GM12891 (cell line): ENCODE measurements around the gene S100A16.

Experiments
- POLR2A ChIP-seq: IDR thresholded peaks from 2 replicates; pipeline ENCODE4 v1.6.1; 2011; ENCODE audit warnings: low read depth, low read length, control low read depth
- POLR2AphosphoS5 ChIP-seq: IDR thresholded peaks from 2 replicates; pipeline ENCODE4 v1.6.1; 2011; ENCODE audit warnings: low read depth, low read length, control low read depth

DNA sequence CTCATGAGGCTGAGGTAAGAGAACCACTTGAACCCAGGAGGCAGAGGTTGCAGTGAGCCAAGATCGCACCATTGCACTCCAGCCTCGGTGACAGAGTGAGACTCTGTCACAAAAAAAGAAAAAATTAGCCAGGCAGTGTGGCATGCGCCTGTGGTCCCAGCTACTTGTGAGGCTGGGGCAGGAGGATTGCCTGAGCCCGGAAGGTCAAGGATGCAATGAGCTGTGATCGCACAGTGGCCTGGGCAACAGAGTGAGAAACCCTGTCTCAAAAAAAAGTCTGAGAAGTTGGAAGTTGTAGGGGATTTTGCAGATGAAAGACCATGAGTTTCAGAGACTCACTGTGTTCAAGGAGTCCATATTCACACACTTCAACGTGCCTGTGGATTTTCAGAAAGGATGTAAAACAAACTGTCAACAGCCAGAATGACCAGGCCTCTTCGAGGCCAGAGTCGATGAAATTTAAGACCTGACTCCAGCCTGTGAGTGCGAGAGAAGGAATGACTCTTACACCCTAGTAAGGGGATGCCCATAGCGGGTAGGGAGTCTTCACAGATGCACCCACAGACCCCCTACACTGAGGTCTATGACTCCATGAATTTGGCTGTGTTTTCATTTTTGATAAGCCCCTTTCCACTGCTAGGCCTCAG lies 12.2 kb upstream of the S100A16 start:
- TF ChIP-seq POLR2A: no peak
- TF ChIP-seq POLR2AphosphoS5: no peak
